Peyer's patch (tissue), 4 donors: ENCODE measurements around the gene ZBTB20. TPM values are rescaled to one million over a fixed set of nuclear protein-coding genes. Genes with fewer than 3 reads are reported as not detected.

Source experiments
- DNase-seq, 3 donors: peaks; one replicate each; pipeline ENCODE4 v3.0.0-alpha.2; 2017 to 2019
- H3K27ac ChIP-seq, 4 donors: fragments of 200-600 bp; sonication (generic); one replicate each; pipeline ENCODE4 v1.5.1; 2016 to 2019
- H3K27me3 ChIP-seq, 2 donors: fragments of 200-600 bp; sonication (generic); one replicate each; pipeline ENCODE4 v1.5.1; 2019
- H3K36me3 ChIP-seq, 3 donors: fragments of 200-600 bp; sonication (generic); one replicate each; pipeline ENCODE4 v1.5.1; 2016 to 2019
- H3K4me1 ChIP-seq, 4 donors: fragments of 200-600 bp; sonication (generic); one replicate each; pipeline ENCODE4 v1.5.1; 2016 to 2019
- H3K4me3 ChIP-seq, 4 donors: fragments of 200-600 bp; sonication (generic); 1 replicate in 3 of 4; 2 replicates in 1 of 4; pipeline ENCODE4 v1.5.1; 2016 to 2019; ENCODE audit warnings: mild to moderate bottlenecking in 1 of 4
- H3K9me3 ChIP-seq, 4 donors: fragments of 200-600 bp; sonication (generic); one replicate each; pipeline ENCODE4 v1.5.1; 2016 to 2019; ENCODE audit warnings: mild to moderate bottlenecking in 1 of 4
- CTCF ChIP-seq, 6 experiments: fragments of 450-650 bp in 4 of 6; fragments of 200-600 bp in 2 of 6; sonication (generic) in 1 of 6; IDR thresholded peaks; one replicate each; pipeline ENCODE4 v1.5.1; 2017 to 2019; ENCODE audit warnings: antibody characterized with exemption in 6 of 6, mild to moderate bottlenecking in 3 of 6, moderate library complexity in 1 of 6
- POLR2A ChIP-seq, 2 donors: fragments of 450-650 bp; IDR thresholded peaks; one replicate each; pipeline ENCODE4 v1.5.1; 2017; ENCODE audit warnings: antibody characterized with exemption in 2 of 2, mild to moderate bottlenecking in 2 of 2, moderate library complexity in 2 of 2
- total RNA-seq, 4 donors: library from RNA; depleted of rRNA; stranded (reverse); fragments of >200 nt; gene quantifications; one replicate each; pipeline ENCODE4 v1.1.0, GENCODE V29; 2016

ZBTB20 gene
- total RNA-seq, 4 donors from 2014 or later, result 19.6 to 135 (median 57.2) TPM

- Histone ChIP-seq H3K4me3 (no peak overlapping the region), H3K4me1 (peaks cover 0 to 4% (median 0%) of the 10 kb centered on the region in 4 donors), H3K36me3 (no peaks in the 10 kb centered on the region), H3K9me3 (no peaks in the 10 kb centered on the region), H3K27ac (peak overlapping the region in 3 of 4 donors; percentile 8 to 50 (median 36)), H3K27me3 (no peaks in the 10 kb centered on the region)
- TF ChIP-seq POLR2A (IDR thresholded peaks at IDR 0.05), result no peak
- TF ChIP-seq CTCF (IDR thresholded peaks at IDR 0.05), result peak in 1 of 6 experiments; percentile 7
- DNase-seq, result no peak
Observed at GRCh38 chr3:114659109-114660061, 487.7 kb downstream of the ZBTB20 start.

GRCh38 chr3:114651555-114651954, 495.5 kb downstream of the ZBTB20 start:
- Histone ChIP-seq H3K27ac (no peak overlapping the region), H3K4me3 (no peak overlapping the region), H3K4me1 (no peaks in the 10 kb centered on the region), H3K27me3 (no peaks in the 10 kb centered on the region), H3K36me3 (no peaks in the 10 kb centered on the region), H3K9me3 (no peaks in the 10 kb centered on the region)
- TF ChIP-seq CTCF (IDR thresholded peaks at IDR 0.05) (no peak), POLR2A (IDR thresholded peaks at IDR 0.05) (no peak)
- DNase-seq, result no peak

- no peaks in the 10 kb centered on the region for H3K27me3 ChIP-seq
- H3K4me3 ChIP-seq, result no peak overlapping the region
- no peaks in the 10 kb centered on the region for H3K36me3 ChIP-seq
- DNase-seq, result no peak
- H3K4me1 ChIP-seq, result no peaks in the 10 kb centered on the region
- TF ChIP-seq POLR2A (IDR thresholded peaks at IDR 0.05), result no peak
- TF ChIP-seq CTCF (IDR thresholded peaks at IDR 0.05), result no peak
- no peaks in the 10 kb centered on the region for H3K9me3 ChIP-seq
- H3K27ac ChIP-seq, result no peak overlapping the region
Observed at GRCh38 chr3:114650808-114651207, 496.3 kb downstream of the ZBTB20 start.

- no peaks in the 10 kb centered on the region for H3K9me3 ChIP-seq
- no peaks in the 10 kb centered on the region for H3K4me1 ChIP-seq
- no peak for DNase-seq
- H3K27ac ChIP-seq, result no peak overlapping the region
- TF ChIP-seq CTCF (IDR thresholded peaks at IDR 0.05), result no peak
- TF ChIP-seq POLR2A (IDR thresholded peaks at IDR 0.05), result no peak
- H3K27me3 ChIP-seq, result no peaks in the 10 kb centered on the region
- H3K4me3 ChIP-seq, result no peak overlapping the region
- no peaks in the 10 kb centered on the region for H3K36me3 ChIP-seq
Observed at GRCh38 chr3:114649331-114649730, 497.8 kb downstream of the ZBTB20 start.

GRCh38 chr3:114646526-114646925, 500.6 kb downstream of the ZBTB20 start:
- H3K27ac ChIP-seq, result no peak overlapping the region
- H3K27me3 ChIP-seq, result no peaks in the 10 kb centered on the region
- TF ChIP-seq POLR2A (IDR thresholded peaks at IDR 0.05), result no peak
- TF ChIP-seq CTCF (IDR thresholded peaks at IDR 0.05), result no peak
- no peaks in the 10 kb centered on the region for H3K4me1 ChIP-seq
- DNase-seq, result no peak
- no peak overlapping the region for H3K4me3 ChIP-seq
- no peaks in the 10 kb centered on the region for H3K36me3 ChIP-seq
- no peaks in the 10 kb centered on the region for H3K9me3 ChIP-seq
